Measurements from ENCODE around the gene NCOR2. TPM values are rescaled to one million over a fixed set of nuclear protein-coding genes. Genes with fewer than 3 reads are reported as not detected.

NCOR2 gene
- total RNA-seq, 4 donors from 2014 or later: 111 to 264 (median 187) TPM

GRCh38 chr12:124562018-124562795, 5.2 kb downstream of the NCOR2 start:
- Histone ChIP-seq H3K4me1 (peaks cover 48% of the 10 kb centered on the region), H3K27ac (no peak overlapping the region)
- WGBS: 74% methylated on average over 18 of the region's 18 CpGs

GRCh38 chr12:124561231-124561630, 6.2 kb downstream of the NCOR2 start:
- WGBS: 61% methylated on average over 10 of the region's 10 CpGs
- DNase-seq (ENCODE audit: low spot score in 2 of 2): no peak
- no peak overlapping the region for H3K4me3 ChIP-seq
- H3K36me3 ChIP-seq: no peaks in the 10 kb centered on the region
- H3K9me3 ChIP-seq: no peaks in the 10 kb centered on the region
- H3K27me3 ChIP-seq: no peaks in the 10 kb centered on the region
- H3K4me1 ChIP-seq: peaks cover 51% of the 10 kb centered on the region
- H3K27ac ChIP-seq: no peak overlapping the region
- no peak for TF ChIP-seq POLR2A (IDR thresholded peaks at IDR 0.05)
- no peak for TF ChIP-seq POLR2AphosphoS5 (IDR thresholded peaks at IDR 0.05)
- no peak for TF ChIP-seq EP300 (IDR thresholded peaks at IDR 0.05)
- TF ChIP-seq CTCF (IDR thresholded peaks at IDR 0.05): no peak

More at GRCh38 chr12:124562018-124562795, 5.2 kb downstream of the NCOR2 start:
- no peak overlapping the region for H3K4me3 ChIP-seq
- DNase-seq (ENCODE audit: low spot score in 2 of 2): no peak
- no peaks in the 10 kb centered on the region for H3K9me3 ChIP-seq
- no peaks in the 10 kb centered on the region for H3K27me3 ChIP-seq
- no peak for TF ChIP-seq CTCF (IDR thresholded peaks at IDR 0.05)
- no peak for TF ChIP-seq POLR2A (IDR thresholded peaks at IDR 0.05)
- no peak for TF ChIP-seq EP300 (IDR thresholded peaks at IDR 0.05)
- no peak for TF ChIP-seq POLR2AphosphoS5 (IDR thresholded peaks at IDR 0.05)
- no peaks in the 10 kb centered on the region for H3K36me3 ChIP-seq

- Histone ChIP-seq H3K9me3 (no peaks in the 10 kb centered on the region), H3K4me3 (no peak overlapping the region), H3K27me3 (no peaks in the 10 kb centered on the region), H3K4me1 (peaks cover 50% of the 10 kb centered on the region), H3K27ac (no peak overlapping the region), H3K36me3 (no peaks in the 10 kb centered on the region)
- 55% methylated on average over 21 of the region's 21 CpGs for WGBS
- DNase-seq (ENCODE audit: low spot score in 2 of 2): no peak
- no peak for TF ChIP-seq POLR2AphosphoS5 (IDR thresholded peaks at IDR 0.05)
- no peak for TF ChIP-seq CTCF (IDR thresholded peaks at IDR 0.05)
- TF ChIP-seq EP300 (IDR thresholded peaks at IDR 0.05): no peak
- no peak for TF ChIP-seq POLR2A (IDR thresholded peaks at IDR 0.05)
Measured at GRCh38 chr12:124560146-124560890, 7.1 kb downstream of the NCOR2 start.

- Histone ChIP-seq H3K27me3 (no peaks in the 10 kb centered on the region), H3K9me3 (no peaks in the 10 kb centered on the region), H3K27ac (no peak overlapping the region), H3K36me3 (no peaks in the 10 kb centered on the region), H3K4me1 (peaks cover 50% of the 10 kb centered on the region), H3K4me3 (no peak overlapping the region)
- TF ChIP-seq EP300 (IDR thresholded peaks at IDR 0.05): no peak
- TF ChIP-seq POLR2AphosphoS5 (IDR thresholded peaks at IDR 0.05): no peak
- TF ChIP-seq CTCF (IDR thresholded peaks at IDR 0.05): no peak
- TF ChIP-seq POLR2A (IDR thresholded peaks at IDR 0.05): no peak
- 88% methylated on average over 10 of the region's 12 CpGs for WGBS
- DNase-seq (ENCODE audit: low spot score in 2 of 2): no peak
Measured at GRCh38 chr12:124559182-124560017, 8.0 kb downstream of the NCOR2 start.

All from suprapubic skin (tissue), 4 donors.